HCT116 (cell line): ENCODE results near the gene SYNE1. TPM values are rescaled to one million over a fixed set of nuclear protein-coding genes. Genes with fewer than 3 reads are reported as not detected.

Source experiments
- ATAC-seq: fragments of 200-7000 bp; cut with Tn5 transposase; 2 replicates; pipeline ENCODE4 v1.9.1; 2020; ENCODE audit warnings: mild to moderate bottlenecking, moderate library complexity
- BruUV-seq: library from RNA; stranded (reverse); fragments of 400-500 nt; replicated peaks from 2 replicates; lab custom pipeline; 2021; lab: Mats Ljungman, UMichigan
- CTCF ChIA-PET: fragments of 300-600 bp; sonication (Branson Sonifier 250); formaldehyde crosslinking; loops from one replicate; lab custom pipeline; 2021; ENCODE audit warnings: antibody characterized with exemption; lab: Charles Lee
- POLR2A ChIA-PET: fragments of 300-600, 350-600 bp; sonication (Branson Sonifier 250); formaldehyde crosslinking; loops from one replicate; lab custom pipeline; 2021; ENCODE audit warnings: antibody characterized with exemption; lab: Charles Lee
- RAD21 ChIA-PET, 2 experiments: fragments of 300-600 bp; sonication (Branson Sonifier 250); formaldehyde crosslinking; loops; one replicate each; lab custom pipeline; 2023; ENCODE audit warnings: low total read pairs in 2 of 2; ENCODE audit not compliant: uncharacterized antibody in 2 of 2, unreplicated experiment in 2 of 2, low non-redundant PET in 1 of 2; lab: Charles Lee
- DNase-seq: peaks from one replicate; pipeline ENCODE4 v3.0.0-alpha.2; 2010; ENCODE audit warnings: low read depth, low spot score
- H2AFZ ChIP-seq: fragments of 200-600 bp; shearing (Covaris generic), sonication (generic); 2 replicates; pipeline ENCODE4 v1.6.1; 2017; ENCODE audit warnings: low read depth, mixed run types, mixed read lengths, antibody characterized with exemption, low read length; ENCODE audit not compliant: poor library complexity, severe bottlenecking
- H3K27ac ChIP-seq: 2 replicates; pipeline ENCODE4 v1.5.1; 2012; ENCODE audit warnings: low read depth, low read length
- H3K27me3 ChIP-seq: fragments of 200-600 bp; sonication (generic); 2 replicates; pipeline ENCODE4 v1.6.1; 2016; ENCODE audit warnings: mixed run types, low read length, mixed read lengths; ENCODE audit not compliant: insufficient read depth
- H3K36me3 ChIP-seq, 2 experiments: fragments of 200-500 bp in 1 of 2; fragments of 200-600 bp in 1 of 2; sonication (Bioruptor generic) in 1 of 2; sonication (generic) in 1 of 2; 2 replicates each; pipeline versions ENCODE4 v1.5.1 to v1.6.1; 2014 to 2016; ENCODE audit warnings: low read length in 2 of 2, inconsistent platforms in 1 of 2, mixed read lengths in 1 of 2, mixed run types in 1 of 2; ENCODE audit not compliant: insufficient read depth in 2 of 2, control insufficient read depth in 1 of 2
- H3K4me1 ChIP-seq, 2 experiments: fragments of 200-600 bp in 1 of 2; sonication (generic) in 1 of 2; 2 replicates each; pipeline versions ENCODE4 v1.5.1 to v1.6.1; 2012 to 2017; ENCODE audit warnings: low read length in 2 of 2, inconsistent platforms in 1 of 2, mild to moderate bottlenecking in 1 of 2, mixed read lengths in 1 of 2, mixed run types in 1 of 2, moderate library complexity in 1 of 2; ENCODE audit not compliant: insufficient read depth in 2 of 2, control insufficient read depth in 1 of 2
- H3K4me2 ChIP-seq: fragments of 200-600 bp; sonication (generic); 2 replicates; pipeline ENCODE4 v1.6.1; 2017; ENCODE audit warnings: mixed run types, low read length, mixed read lengths
- H3K4me3 ChIP-seq, 2 experiments: fragments of 200-600 bp in 1 of 2; sonication (generic) in 1 of 2; replicated peaks in 1 of 2; 2 replicates each; pipeline ENCODE4 v1.5.1; 2011 to 2016; ENCODE audit warnings: low read length in 2 of 2, control low read depth in 1 of 2, low read depth in 1 of 2, mild to moderate bottlenecking in 1 of 2, mixed read lengths in 1 of 2, mixed run types in 1 of 2
- H3K79me2 ChIP-seq: fragments of 200-600 bp; sonication (generic); 2 replicates; pipeline ENCODE4 v1.6.1; 2017; ENCODE audit warnings: mild to moderate bottlenecking, mixed run types, low read length, moderate library complexity, mixed read lengths; ENCODE audit not compliant: insufficient read depth
- H3K9ac ChIP-seq: fragments of 200-600 bp; sonication (generic); 2 replicates; pipeline ENCODE4 v1.6.1; 2016; ENCODE audit warnings: low read length, mixed read lengths
- H3K9me2 ChIP-seq: fragments of 200-600 bp; sonication (generic), shearing (Covaris generic); 2 replicates; pipeline ENCODE4 v1.6.1; 2017; ENCODE audit warnings: mixed run types, mild to moderate bottlenecking, moderate library complexity; ENCODE audit not compliant: insufficient read depth
- H3K9me3 ChIP-seq, 2 experiments: fragments of 200-500 bp in 1 of 2; fragments of 200-600 bp in 1 of 2; sonication (Bioruptor generic) in 1 of 2; sonication (generic) in 1 of 2; 2 replicates each; pipeline ENCODE4 v1.6.1; 2014 to 2017; ENCODE audit warnings: low read length in 2 of 2, mixed read lengths in 2 of 2, inconsistent platforms in 1 of 2, low read depth in 1 of 2, mild to moderate bottlenecking in 1 of 2, mixed run types in 1 of 2, moderate library complexity in 1 of 2; ENCODE audit not compliant: control insufficient read depth in 1 of 2, insufficient read depth in 1 of 2
- H4K20me1 ChIP-seq: fragments of 200-600 bp; sonication (generic), shearing (Covaris generic); 2 replicates; pipeline ENCODE4 v1.6.1; 2017; ENCODE audit warnings: mixed run types, mild to moderate bottlenecking, moderate library complexity; ENCODE audit not compliant: insufficient read depth
- CBX3 ChIP-seq: IDR thresholded peaks from 2 replicates; pipeline ENCODE4 v1.6.1; 2012; ENCODE audit warnings: low read depth
- CEBPB ChIP-seq: IDR thresholded peaks from 2 replicates; pipeline ENCODE4 v1.6.1; 2012; ENCODE audit warnings: low read depth
- CTCF ChIP-seq, 3 experiments: fragments of 200-600 bp in 1 of 3; sonication (generic) in 1 of 3; IDR thresholded peaks in 2 of 3; conservative IDR thresholded peaks in 1 of 3; 2 replicates each; pipeline ENCODE4 v1.5.1; 2012 to 2017; ENCODE audit warnings: low read depth in 2 of 3, low read length in 2 of 3, antibody characterized with exemption in 1 of 3, borderline replicate concordance in 1 of 3, control low read depth in 1 of 3, mild to moderate bottlenecking in 1 of 3, mixed read lengths in 1 of 3, mixed run types in 1 of 3, moderate library complexity in 1 of 3; ENCODE audit not compliant: insufficient read depth in 1 of 3
- EGR1 ChIP-seq: IDR thresholded peaks from 2 replicates; pipeline ENCODE4 v1.6.1; 2012; ENCODE audit warnings: low read depth
- ELF1 ChIP-seq: IDR thresholded peaks from 2 replicates; pipeline ENCODE4 v1.6.1; 2012; ENCODE audit warnings: low read depth, borderline replicate concordance
- EZH2 ChIP-seq: fragments of 200-600 bp; sonication (generic); IDR thresholded peaks from 2 replicates; pipeline ENCODE4 v1.6.1; 2017; ENCODE audit warnings: antibody characterized with exemption, mixed run types
- EZH2phosphoT487 ChIP-seq: fragments of 200-600 bp; IDR thresholded peaks from 2 replicates; pipeline ENCODE4 v1.6.1; 2018; ENCODE audit warnings: antibody characterized with exemption, borderline replicate concordance
- FOSL1 ChIP-seq: IDR thresholded peaks from 2 replicates; pipeline ENCODE4 v1.6.1; 2012; ENCODE audit warnings: low read depth
- MAX ChIP-seq: IDR thresholded peaks from 2 replicates; pipeline ENCODE4 v1.6.1; 2012
- POLR2AphosphoS5 ChIP-seq: IDR thresholded peaks from 2 replicates; pipeline ENCODE4 v1.6.1; 2011; ENCODE audit warnings: mild to moderate bottlenecking, low read depth, low read length, moderate library complexity
- RAD21 ChIP-seq: IDR thresholded peaks from 2 replicates; pipeline ENCODE4 v1.6.1; 2012; ENCODE audit warnings: low read depth, mild to moderate bottlenecking
- REST ChIP-seq: IDR thresholded peaks from 2 replicates; pipeline ENCODE4 v1.6.1; 2012; ENCODE audit warnings: low read depth
- SIN3A ChIP-seq: IDR thresholded peaks from 2 replicates; pipeline ENCODE4 v1.6.1; 2012; ENCODE audit warnings: low read depth
- SP1 ChIP-seq: IDR thresholded peaks from 2 replicates; pipeline ENCODE4 v1.6.1; 2012; ENCODE audit warnings: low read depth
- TCF7L2 ChIP-seq: IDR thresholded peaks from 2 replicates; pipeline ENCODE4 v1.7.0; 2011; ENCODE audit warnings: borderline replicate concordance, inconsistent platforms; ENCODE audit not compliant: insufficient read depth, insufficient read length; ENCODE audit errors: extremely low read depth
- YY1 ChIP-seq: IDR thresholded peaks from 2 replicates; pipeline ENCODE4 v1.6.1; 2011; ENCODE audit warnings: low read length, low read depth, moderate library complexity, mild to moderate bottlenecking; ENCODE audit not compliant: insufficient replicate concordance; ENCODE audit errors: extremely low read depth
- ZBTB33 ChIP-seq: IDR thresholded peaks from 2 replicates; pipeline ENCODE4 v1.6.1; 2011; ENCODE audit warnings: mild to moderate bottlenecking, low read length, moderate library complexity; ENCODE audit not compliant: insufficient replicate concordance; ENCODE audit errors: extremely low read depth
- ZNF274 ChIP-seq: fragments of 200-500 bp; sonication (Bioruptor generic); IDR thresholded peaks from 2 replicates; pipeline ENCODE4 v1.6.1; 2014; ENCODE audit warnings: mild to moderate bottlenecking, low read depth, low read length, inconsistent platforms
- intact Hi-C: fragments of 100-400 bp; cut with micrococcal nuclease; formaldehyde crosslinking; loops from 2 replicates; pipeline ENCODE4 v1.10.0; 2022
- total RNA-seq: library from RNA; stranded (reverse); gene quantifications from one replicate; pipeline ENCODE4 v1.2.1, GENCODE V29; 2021; ENCODE audit not compliant: unreplicated experiment

Gene SYNE1
- total RNA-seq, 1 experiment from 2014 or later: 5.4 TPM

- TF ChIP-seq ZNF274: no peak
- peak; percentile 70 for TF ChIP-seq CEBPB
- TF ChIP-seq RAD21: peak; percentile 9; the same call in 1 of the 2 replicates
- TF ChIP-seq FOSL1: peak; percentile 99
Measured at GRCh38 chr6:152094992-152095592, 542.1 kb downstream of the SYNE1 start (continued).

- intact Hi-C loops: no loop called here
- POLR2A ChIA-PET: interaction anchor here (1.1 kb wide), 1 partner anchor 16 kb away, joined by 3 read pairs; no protein-coding TSS in a partner anchor
- no peak for TF ChIP-seq SP1
- no peak for TF ChIP-seq YY1
- TF ChIP-seq REST: no peak
- no peak for TF ChIP-seq CEBPB
- no peak for TF ChIP-seq EZH2phosphoT487
- TF ChIP-seq EZH2: no peak
- no peak for TF ChIP-seq TCF7L2
- no peak for TF ChIP-seq ZBTB33
- TF ChIP-seq CBX3: no peak
- no peak for TF ChIP-seq FOSL1
- no peak for TF ChIP-seq CTCF (IDR thresholded peaks at IDR 0.05 in 2 of 3, conservative IDR thresholded peaks at IDR 0.05 in 1 of 3; ENCODE audit: borderline replicate concordance in 1 of 3, insufficient read depth in 1 of 3, low read depth in 2 of 3, low read length in 2 of 3)
- TF ChIP-seq ELF1: no peak
- TF ChIP-seq SIN3A: no peak
- no peak for TF ChIP-seq EGR1
- no peak for TF ChIP-seq MAX
- TF ChIP-seq POLR2AphosphoS5: no peak
Measured at GRCh38 chr6:152094276-152094675, 542.9 kb downstream of the SYNE1 start.

More at GRCh38 chr6:152094276-152094675, 542.9 kb downstream of the SYNE1 start:
- Histone ChIP-seq H3K79me2 (no peaks in the 10 kb centered on the region), H3K27me3 (no peaks in the 10 kb centered on the region), H3K4me1 (peaks cover 4 to 35% of the 10 kb centered on the region in 2 experiments; a peak in 3 of 4 replicates), H3K9me2 (no peaks in the 10 kb centered on the region), H4K20me1 (no peaks in the 10 kb centered on the region), H3K4me2 (no peak overlapping the region), H3K9ac (no peak overlapping the region), H3K36me3 (no peaks in the 10 kb centered on the region), H3K4me3 (no peak overlapping the region), H3K9me3 (no peaks in the 10 kb centered on the region), H3K27ac (no peak overlapping the region; the same call in 1 of the 2 replicates), H2AFZ (no peak overlapping the region)
- ChIA-PET CTCF (no interaction called here), RAD21 (no interaction called here)
- no TSS peak for BruUV-seq
- ATAC-seq (no peak), DNase-seq (no peak)
